OCI-LY3 (cell line): ENCODE data around the gene RHNO1.

Experiments
- EZH2phosphoT487 ChIP-seq: fragments of 200-600 bp; shearing (Covaris generic); IDR thresholded peaks from 2 replicates; pipeline ENCODE4 v1.6.1; 2018; ENCODE audit warnings: antibody characterized with exemption, mixed run types, low read depth
- TF ChIP-seq, protein P1 (sequence below): fragments of 200-600, 300-600 bp; sonication (generic); IDR thresholded peaks from 2 replicates; pipeline ENCODE4 v1.5.1; 2014; ENCODE audit warnings: antibody characterized with exemption, low read length, low read depth

DNA sequence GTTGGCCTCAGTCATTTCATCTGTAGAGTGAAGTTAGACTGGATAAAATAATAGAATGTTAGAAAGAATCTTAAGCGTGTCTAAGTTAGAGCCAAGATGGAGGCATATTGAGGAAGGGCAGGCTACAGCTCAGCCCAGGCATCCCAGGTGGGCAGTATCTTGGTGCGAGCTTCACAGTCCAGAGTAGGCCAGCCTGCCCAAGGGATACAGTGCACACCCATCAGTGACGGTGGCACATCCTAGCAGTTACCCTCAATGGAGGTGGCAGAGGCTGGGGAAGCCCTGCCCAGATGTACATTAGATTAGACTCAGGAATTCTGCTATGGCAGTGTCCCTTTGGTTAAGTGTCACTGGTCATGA, 35.2 kb downstream of the RHNO1 start:
- TF ChIP-seq EZH2phosphoT487, result no peak
- TF ChIP-seq, protein P1, sequence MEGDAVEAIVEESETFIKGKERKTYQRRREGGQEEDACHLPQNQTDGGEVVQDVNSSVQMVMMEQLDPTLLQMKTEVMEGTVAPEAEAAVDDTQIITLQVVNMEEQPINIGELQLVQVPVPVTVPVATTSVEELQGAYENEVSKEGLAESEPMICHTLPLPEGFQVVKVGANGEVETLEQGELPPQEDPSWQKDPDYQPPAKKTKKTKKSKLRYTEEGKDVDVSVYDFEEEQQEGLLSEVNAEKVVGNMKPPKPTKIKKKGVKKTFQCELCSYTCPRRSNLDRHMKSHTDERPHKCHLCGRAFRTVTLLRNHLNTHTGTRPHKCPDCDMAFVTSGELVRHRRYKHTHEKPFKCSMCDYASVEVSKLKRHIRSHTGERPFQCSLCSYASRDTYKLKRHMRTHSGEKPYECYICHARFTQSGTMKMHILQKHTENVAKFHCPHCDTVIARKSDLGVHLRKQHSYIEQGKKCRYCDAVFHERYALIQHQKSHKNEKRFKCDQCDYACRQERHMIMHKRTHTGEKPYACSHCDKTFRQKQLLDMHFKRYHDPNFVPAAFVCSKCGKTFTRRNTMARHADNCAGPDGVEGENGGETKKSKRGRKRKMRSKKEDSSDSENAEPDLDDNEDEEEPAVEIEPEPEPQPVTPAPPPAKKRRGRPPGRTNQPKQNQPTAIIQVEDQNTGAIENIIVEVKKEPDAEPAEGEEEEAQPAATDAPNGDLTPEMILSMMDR, result no peak
